HEK293 (cell line): ENCODE data around the gene CLCN2.
A peak's percentile ranks its signal among the peaks of the same experiment; 100 is the strongest.

Experiments
- CTCF ChIA-PET: fragments of 350-600 bp; formaldehyde crosslinking; extraction: SDS; loops from one replicate; lab custom pipeline; 2021; ENCODE audit warnings: antibody characterized with exemption; lab: Yijun Ruan, JAX
- POLR2A ChIA-PET: fragments of 300-600 bp; formaldehyde crosslinking; extraction: SDS; loops from one replicate; lab custom pipeline; 2020; ENCODE audit warnings: antibody characterized with exemption, inconsistent platforms; lab: Yijun Ruan, JAX
- H3K27ac ChIP-seq: fragments of 200-500 bp; sonication (Bioruptor generic); 2 replicates; pipeline ENCODE4 v1.5.1; 2014; ENCODE audit warnings: low read depth, low read length, control low read depth, inconsistent platforms; ENCODE audit errors: extremely low read depth
- H3K36me3 ChIP-seq, 2 experiments: fragments of 200-500 bp in 1 of 2; sonication (Bioruptor generic) in 1 of 2; 1 replicate in 1 of 2; 2 replicates in 1 of 2; pipeline ENCODE4 v1.5.1; 2014 to 2017; ENCODE audit warnings: inconsistent platforms in 2 of 2, low read length in 2 of 2; ENCODE audit not compliant: control insufficient read depth in 2 of 2, insufficient read depth in 1 of 2
- H3K4me1 ChIP-seq: fragments of 200-500 bp; sonication (Bioruptor generic); 2 replicates; pipeline ENCODE4 v1.5.1; 2014; ENCODE audit warnings: mild to moderate bottlenecking, low read length, inconsistent platforms; ENCODE audit not compliant: control insufficient read depth, insufficient read depth
- H3K4me3 ChIP-seq: 2 replicates; pipeline ENCODE4 v1.5.1; 2011; ENCODE audit warnings: low read depth, mild to moderate bottlenecking, control low read depth, low read length, moderate library complexity
- H3K9me3 ChIP-seq: fragments of 200-500 bp; sonication (Bioruptor generic); 2 replicates; pipeline ENCODE4 v1.5.1; 2014; ENCODE audit warnings: low read depth, low read length, inconsistent platforms; ENCODE audit not compliant: control insufficient read depth, insufficient read depth
- ATF2 ChIP-seq: fragments of 450-650 bp; formaldehyde crosslinking; IDR thresholded peaks from 2 replicates; pipeline ENCODE4 v1.5.1; 2016; ENCODE audit warnings: missing biosample characterization, missing genetic modification characterization, low read depth
- BCL6B ChIP-seq: fragments of 450-650 bp; formaldehyde crosslinking; IDR thresholded peaks from 2 replicates; pipeline ENCODE4 v1.5.1; 2017; ENCODE audit warnings: missing biosample characterization, missing genetic modification characterization
- GLIS2 ChIP-seq: fragments of 450-650 bp; formaldehyde crosslinking; IDR thresholded peaks from 2 replicates; pipeline ENCODE4 v1.5.1; 2016; ENCODE audit warnings: missing biosample characterization, missing genetic modification characterization
- HOXD13 ChIP-seq: sonication (generic); formaldehyde crosslinking; IDR thresholded peaks from 2 replicates; pipeline ENCODE4 v1.8.0; 2022; ENCODE audit warnings: missing genetic modification reagents, borderline replicate concordance
- IKZF3 ChIP-seq: fragments of 450-650 bp; IDR thresholded peaks from 2 replicates; pipeline ENCODE4 v1.5.0; 2018; ENCODE audit warnings: missing biosample characterization, mild to moderate bottlenecking, missing genetic modification characterization, moderate library complexity
- PRDM1 ChIP-seq: fragments of 450-650 bp; formaldehyde crosslinking; IDR thresholded peaks from 2 replicates; pipeline ENCODE4; 2016; ENCODE audit warnings: missing biosample characterization, missing genetic modification characterization
- ZBTB17 ChIP-seq: fragments of 450-650 bp; formaldehyde crosslinking; IDR thresholded peaks from 2 replicates; pipeline ENCODE4 v1.5.1; 2016; ENCODE audit warnings: missing biosample characterization, missing genetic modification characterization
- ZBTB44 ChIP-seq: fragments of 450-650 bp; IDR thresholded peaks from 2 replicates; pipeline ENCODE4 v1.5.1; 2018; ENCODE audit warnings: missing biosample characterization, mild to moderate bottlenecking, missing genetic modification characterization
- ZEB2 ChIP-seq: fragments of 450-650 bp; formaldehyde crosslinking; IDR thresholded peaks from 2 replicates; pipeline ENCODE4 v1.5.1; 2016; ENCODE audit warnings: missing biosample characterization, missing genetic modification characterization
- ZFP3 ChIP-seq: fragments of 450-650 bp; formaldehyde crosslinking; IDR thresholded peaks from 2 replicates; pipeline ENCODE4 v1.5.1; 2016; ENCODE audit warnings: low read depth, missing biosample characterization, missing genetic modification characterization
- ZNF26 ChIP-seq: fragments of 450-650 bp; formaldehyde crosslinking; IDR thresholded peaks from 2 replicates; pipeline ENCODE4 v1.5.1; 2016; ENCODE audit warnings: missing biosample characterization, missing genetic modification characterization
- ZNF529 ChIP-seq: fragments of 450-650 bp; formaldehyde crosslinking; IDR thresholded peaks from 2 replicates; pipeline ENCODE4 v1.5.1; 2017; ENCODE audit warnings: missing genetic modification characterization, missing biosample characterization; ENCODE audit not compliant: insufficient replicate concordance
- ZNF747 ChIP-seq: fragments of 450-650 bp; formaldehyde crosslinking; IDR thresholded peaks from 2 replicates; pipeline ENCODE4 v1.5.1; 2016; ENCODE audit warnings: missing biosample characterization, missing genetic modification characterization

CLCN2 gene

GRCh38 chr3:184333700-184334099, 27.7 kb downstream of the CLCN2 start (continued):
- TF ChIP-seq BCL6B (tag by site-specific recombination) (no peak), ZNF747 (tag by site-specific recombination) (no peak), HOXD13 (CRISPR knock-in tag) (no peak)

GRCh38 chr3:184333190-184333589, 28.2 kb downstream of the CLCN2 start:
- Histone ChIP-seq H3K9me3 (no peaks in the 10 kb centered on the region), H3K4me3 (no peak overlapping the region), H3K4me1 (no peaks in the 10 kb centered on the region), H3K36me3 (peaks cover 18 to 80% of the 10 kb centered on the region in 2 experiments), H3K27ac (no peak overlapping the region)
- ChIA-PET POLR2A (interaction anchor here (1.4 kb wide), 1 partner anchor 18 kb away, joined by 4 read pairs; no protein-coding TSS in a partner anchor), CTCF (no interaction called here)
- TF ChIP-seq ATF2 (tag by site-specific recombination) (0 out of 2 replicates have a peak, but pooled peaks have one; percentile 3), ZEB2 (tag by site-specific recombination) (no peak), ZNF529 (tag by site-specific recombination) (no peak)

- Histone ChIP-seq H3K9me3 (no peaks in the 10 kb centered on the region), H3K4me1 (no peaks in the 10 kb centered on the region), H3K27ac (no peak overlapping the region), H3K4me3 (no peak overlapping the region), H3K36me3 (peaks cover 18 to 84% of the 10 kb centered on the region in 2 experiments)
- CTCF ChIA-PET, result no interaction called here
- POLR2A ChIA-PET, result interaction anchor here (1.4 kb wide), 1 partner anchor 17 kb away, joined by 4 read pairs; no protein-coding TSS in a partner anchor
- no peak for TF ChIP-seq ZNF26 (tag by site-specific recombination)
- 0 out of 2 replicates have a peak, but pooled peaks have one; percentile 19 for TF ChIP-seq ZBTB17 (tag by site-specific recombination)
- TF ChIP-seq PRDM1, result peak; percentile 64
- TF ChIP-seq IKZF3 (tag by site-specific recombination), result 0 out of 2 replicates have a peak, but pooled peaks have one; percentile 11
- TF ChIP-seq, all 188 proteins: peak for 3
Observed at GRCh38 chr3:184332370-184333090, 28.9 kb downstream of the CLCN2 start.

- POLR2A ChIA-PET, result interaction anchor here (0.7 kb wide), 1 partner anchor 8 kb away, joined by 3 read pairs; no protein-coding TSS in a partner anchor
Observed at GRCh38 chr3:184328516-184328915, 32.9 kb downstream of the CLCN2 start.

More at GRCh38 chr3:184328516-184328915, 32.9 kb downstream of the CLCN2 start:
- peak; percentile 31; the same call in 1 of the 2 replicates for TF ChIP-seq GLIS2
- TF ChIP-seq ZFP3 (tag by site-specific recombination), result no peak
- no peak for TF ChIP-seq ZBTB44
- TF ChIP-seq ZNF529 (tag by site-specific recombination), result no peak
- Histone ChIP-seq H3K36me3 (peaks cover 36 to 99% of the 10 kb centered on the region in 2 experiments), H3K4me3 (no peak overlapping the region), H3K27ac (no peak overlapping the region), H3K4me1 (no peaks in the 10 kb centered on the region), H3K9me3 (no peaks in the 10 kb centered on the region)
- CTCF ChIA-PET, result no interaction called here
